DOHH2 (cell line): ENCODE measurements around the gene NPIPB2.
"Not testable (repeated sequence)": the region's sequence is repeated elsewhere in the genome, so short reads cannot be mapped to it uniquely, and the experiment has no call there.

Experiments used
- EZH2phosphoT487 ChIP-seq: fragments of 200-600 bp; sonication (generic); IDR thresholded peaks from 2 replicates; pipeline ENCODE4 v1.6.1; 2017; ENCODE audit warnings: borderline replicate concordance, mild to moderate bottlenecking, antibody characterized with exemption, low read length, moderate library complexity, mixed read lengths
- TF ChIP-seq, protein P1 (sequence below): fragments of 200-600 bp; sonication (generic); IDR thresholded peaks from one replicate; pipeline ENCODE4 v1.5.1; 2014; ENCODE audit warnings: antibody characterized with exemption, mild to moderate bottlenecking, low read depth, low read length; ENCODE audit not compliant: poor library complexity, severe bottlenecking

- TF ChIP-seq, protein P1, sequence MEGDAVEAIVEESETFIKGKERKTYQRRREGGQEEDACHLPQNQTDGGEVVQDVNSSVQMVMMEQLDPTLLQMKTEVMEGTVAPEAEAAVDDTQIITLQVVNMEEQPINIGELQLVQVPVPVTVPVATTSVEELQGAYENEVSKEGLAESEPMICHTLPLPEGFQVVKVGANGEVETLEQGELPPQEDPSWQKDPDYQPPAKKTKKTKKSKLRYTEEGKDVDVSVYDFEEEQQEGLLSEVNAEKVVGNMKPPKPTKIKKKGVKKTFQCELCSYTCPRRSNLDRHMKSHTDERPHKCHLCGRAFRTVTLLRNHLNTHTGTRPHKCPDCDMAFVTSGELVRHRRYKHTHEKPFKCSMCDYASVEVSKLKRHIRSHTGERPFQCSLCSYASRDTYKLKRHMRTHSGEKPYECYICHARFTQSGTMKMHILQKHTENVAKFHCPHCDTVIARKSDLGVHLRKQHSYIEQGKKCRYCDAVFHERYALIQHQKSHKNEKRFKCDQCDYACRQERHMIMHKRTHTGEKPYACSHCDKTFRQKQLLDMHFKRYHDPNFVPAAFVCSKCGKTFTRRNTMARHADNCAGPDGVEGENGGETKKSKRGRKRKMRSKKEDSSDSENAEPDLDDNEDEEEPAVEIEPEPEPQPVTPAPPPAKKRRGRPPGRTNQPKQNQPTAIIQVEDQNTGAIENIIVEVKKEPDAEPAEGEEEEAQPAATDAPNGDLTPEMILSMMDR: not testable (repeated sequence)
- TF ChIP-seq EZH2phosphoT487: not testable (repeated sequence)
Measured at GRCh38 chr16:11924046-11924445, 17.8 kb downstream of the NPIPB2 start.
